NCI-H524 treated with DMSO at 0.1 percent for 48 hours (cell line): Measurements from ENCODE around the gene ANKRD49.
A peak's percentile ranks its signal among the peaks of the same experiment; 100 is the strongest.
"Not testable (repeated sequence)": the region's sequence is repeated elsewhere in the genome, so short reads cannot be mapped to it uniquely, and the experiment has no call there.

Experiments used
- DNase-seq: peaks from one replicate; lab custom pipeline; 2025; lab: John Stamatoyannopoulos, UW

The ANKRD49 gene

GRCh38 chr11:94493281-94494125 lies at the start of gene ANKRD49, which contains the start of gene MRE11:
ANKRD49 (plus strand) TSS chr11:94493984; CDS start chr11:94496694, 2,710 bp downstream.
MRE11 (minus strand) TSS chr11:94493844; CDS start chr11:94492801, 1,043 bp downstream.
- peak; percentile 90 for DNase-seq

- no peak for DNase-seq
Measured at GRCh38 chr11:94445641-94446040, 48.1 kb upstream of the ANKRD49 start.

- no peak for DNase-seq
Measured at GRCh38 chr11:94447149-94447548, 46.6 kb upstream of the ANKRD49 start.

GRCh38 chr11:94449029-94449428 lies 44.8 kb upstream of the ANKRD49 start:
- no peak for DNase-seq

GRCh38 chr11:94449437-94449836 lies 44.3 kb upstream of the ANKRD49 start:
- DNase-seq: no peak

GRCh38 chr11:94450048-94450447 lies 43.7 kb upstream of the ANKRD49 start:
- DNase-seq: no peak

GRCh38 chr11:94452988-94453387 lies 40.8 kb upstream of the ANKRD49 start:
- no peak for DNase-seq

- no peak for DNase-seq
Measured at GRCh38 chr11:94454301-94454700, 39.5 kb upstream of the ANKRD49 start.

- DNase-seq: no peak
Measured at GRCh38 chr11:94455861-94456260, 37.9 kb upstream of the ANKRD49 start.

- no peak for DNase-seq
Measured at GRCh38 chr11:94457118-94458029, 36.4 kb upstream of the ANKRD49 start.

- no peak for DNase-seq
Measured at GRCh38 chr11:94459576-94459975, 34.2 kb upstream of the ANKRD49 start.

- DNase-seq: no peak
Measured at GRCh38 chr11:94469416-94469815, 24.4 kb upstream of the ANKRD49 start.

GRCh38 chr11:94472916-94473799 lies 20.6 kb upstream of the ANKRD49 start:
- DNase-seq: no peak

GRCh38 chr11:94477624-94478023 lies 16.2 kb upstream of the ANKRD49 start:
- DNase-seq: no peak

- DNase-seq: no peak
Measured at GRCh38 chr11:94481342-94481741, 12.4 kb upstream of the ANKRD49 start.

GRCh38 chr11:94486068-94486467 lies 7.7 kb upstream of the ANKRD49 start:
- DNase-seq: no peak

GRCh38 chr11:94494126-94494680 lies 419 bp downstream of the ANKRD49 start:
- no peak for DNase-seq

- DNase-seq: no peak
Measured at GRCh38 chr11:94500181-94500580, 6.4 kb downstream of the ANKRD49 start.

GRCh38 chr11:94501522-94501921 lies 7.7 kb downstream of the ANKRD49 start:
- no peak for DNase-seq

- DNase-seq: no peak
Measured at GRCh38 chr11:94504689-94505293, 11.0 kb downstream of the ANKRD49 start.

GRCh38 chr11:94506513-94506912 lies 12.7 kb downstream of the ANKRD49 start:
- not testable (repeated sequence) for DNase-seq
